Measurements from ENCODE around the gene CCR4.

DNA sequence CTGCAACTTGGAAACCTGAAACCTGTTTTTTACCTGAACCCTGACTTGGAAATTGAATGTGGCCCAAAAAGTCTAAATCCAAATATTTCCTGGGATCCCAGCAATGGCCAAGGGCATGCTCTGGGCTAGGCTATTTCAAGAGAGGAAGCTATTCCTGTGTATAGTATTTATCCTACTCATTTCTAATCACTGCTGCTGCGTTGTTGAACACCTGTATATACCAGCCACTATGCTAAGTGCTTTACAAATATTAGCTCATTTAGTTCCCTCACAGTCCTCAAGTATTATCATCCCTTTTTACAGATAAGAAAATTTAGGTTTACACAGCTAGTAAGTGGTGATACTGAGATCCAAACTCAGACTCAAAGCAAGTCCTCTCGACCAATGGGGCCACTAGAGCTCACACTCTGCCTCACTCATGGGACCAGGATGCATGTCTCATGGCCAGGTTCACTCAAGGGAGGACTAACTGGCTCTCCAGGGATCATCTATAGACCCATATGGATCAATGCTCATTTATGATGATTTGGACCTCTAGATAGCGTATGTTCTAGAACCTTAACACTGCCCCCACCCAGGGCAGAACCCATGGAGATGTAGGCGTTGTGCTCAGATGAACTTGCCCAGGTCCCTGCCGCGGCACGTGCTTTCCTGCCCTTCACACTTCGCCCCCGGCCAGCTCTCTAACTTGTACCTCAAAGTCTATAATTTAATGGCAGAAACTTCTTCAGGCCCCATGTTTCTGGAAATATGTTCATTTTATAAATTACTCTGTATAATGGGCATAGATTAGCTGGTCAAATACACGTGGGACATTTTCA lies 2.6 kb upstream of the CCR4 start:
- no peak for TF ChIP-seq POLR2A (IDR thresholded peaks at IDR 0.05)
- TF ChIP-seq, protein P1, sequence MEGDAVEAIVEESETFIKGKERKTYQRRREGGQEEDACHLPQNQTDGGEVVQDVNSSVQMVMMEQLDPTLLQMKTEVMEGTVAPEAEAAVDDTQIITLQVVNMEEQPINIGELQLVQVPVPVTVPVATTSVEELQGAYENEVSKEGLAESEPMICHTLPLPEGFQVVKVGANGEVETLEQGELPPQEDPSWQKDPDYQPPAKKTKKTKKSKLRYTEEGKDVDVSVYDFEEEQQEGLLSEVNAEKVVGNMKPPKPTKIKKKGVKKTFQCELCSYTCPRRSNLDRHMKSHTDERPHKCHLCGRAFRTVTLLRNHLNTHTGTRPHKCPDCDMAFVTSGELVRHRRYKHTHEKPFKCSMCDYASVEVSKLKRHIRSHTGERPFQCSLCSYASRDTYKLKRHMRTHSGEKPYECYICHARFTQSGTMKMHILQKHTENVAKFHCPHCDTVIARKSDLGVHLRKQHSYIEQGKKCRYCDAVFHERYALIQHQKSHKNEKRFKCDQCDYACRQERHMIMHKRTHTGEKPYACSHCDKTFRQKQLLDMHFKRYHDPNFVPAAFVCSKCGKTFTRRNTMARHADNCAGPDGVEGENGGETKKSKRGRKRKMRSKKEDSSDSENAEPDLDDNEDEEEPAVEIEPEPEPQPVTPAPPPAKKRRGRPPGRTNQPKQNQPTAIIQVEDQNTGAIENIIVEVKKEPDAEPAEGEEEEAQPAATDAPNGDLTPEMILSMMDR (IDR thresholded peaks at IDR 0.05), result no peak

Measured in adrenal gland (tissue), 5 donors.